ENCODE results near the gene CHST15. TPM values are rescaled to one million over a fixed set of nuclear protein-coding genes. Genes with fewer than 3 reads are reported as not detected.
"Not testable (repeated sequence)": the region's sequence is repeated elsewhere in the genome, so short reads cannot be mapped to it uniquely, and the experiment has no call there.

CHST15 gene
- total RNA-seq, 1 donor from 2014 or later = 0.49 TPM

DNA sequence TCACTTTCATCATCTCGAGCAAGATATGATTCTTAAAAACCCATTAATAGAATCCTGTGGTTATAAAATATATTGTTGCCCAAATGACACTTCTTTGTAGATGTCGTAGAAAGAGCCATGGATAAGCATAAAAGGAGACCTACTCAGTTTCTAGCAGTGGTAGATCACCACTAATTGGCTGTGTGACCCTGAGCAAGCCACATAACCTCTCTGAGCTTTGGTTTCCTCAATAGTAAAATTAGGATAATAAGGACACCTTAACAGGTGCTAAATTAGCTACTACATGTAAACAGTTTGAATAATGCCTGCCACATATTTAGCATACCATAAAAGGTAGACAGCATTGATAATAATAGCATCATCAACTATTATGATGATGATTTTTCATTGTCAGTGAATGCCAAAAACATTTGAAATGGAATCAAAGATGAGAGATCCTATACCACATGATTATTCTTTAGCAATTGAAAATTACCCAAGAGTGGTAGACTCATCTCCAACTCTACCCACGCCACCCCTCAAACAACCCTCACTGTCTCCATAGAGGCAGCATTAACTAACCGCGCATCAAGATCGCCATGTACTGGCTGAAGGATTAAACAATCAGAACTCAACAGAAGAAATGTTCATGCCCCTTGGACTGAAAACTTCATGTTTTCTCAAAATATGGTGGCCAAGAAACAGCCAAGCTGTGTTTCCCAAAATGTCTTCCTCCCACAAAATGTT is 45.8 kb downstream of the CHST15 start:
- intact Hi-C loops (cut with micrococcal nuclease) = no loop called here

DNA sequence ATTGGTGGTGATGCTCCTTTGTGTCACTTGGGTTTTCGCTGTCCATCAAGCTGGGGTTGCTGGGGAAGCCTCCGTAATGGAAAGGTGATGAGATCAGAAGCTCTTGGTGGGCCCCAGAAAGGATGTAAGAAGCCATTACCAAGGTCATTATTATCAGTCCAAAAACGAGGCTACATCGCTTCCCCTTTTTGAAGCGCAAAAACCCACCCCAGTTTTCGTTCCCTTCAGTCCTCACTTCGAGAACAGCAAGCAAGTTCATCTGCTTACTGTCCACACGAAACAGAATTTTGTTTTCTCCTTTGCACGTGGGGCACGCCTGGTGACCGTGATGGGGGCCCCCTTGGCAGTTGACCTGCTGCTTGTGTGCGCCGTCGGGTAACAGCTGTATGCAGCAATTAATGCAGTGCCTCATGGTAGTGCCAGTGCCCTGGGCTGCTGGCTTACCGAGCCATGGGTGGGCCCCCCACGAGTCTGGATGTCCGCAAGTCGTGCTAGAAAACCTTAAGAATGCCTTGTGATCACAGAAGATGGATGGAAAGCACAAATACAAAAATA is 47.5 kb downstream of the CHST15 start:
- intact Hi-C loops (cut with micrococcal nuclease) = no loop called here

DNA sequence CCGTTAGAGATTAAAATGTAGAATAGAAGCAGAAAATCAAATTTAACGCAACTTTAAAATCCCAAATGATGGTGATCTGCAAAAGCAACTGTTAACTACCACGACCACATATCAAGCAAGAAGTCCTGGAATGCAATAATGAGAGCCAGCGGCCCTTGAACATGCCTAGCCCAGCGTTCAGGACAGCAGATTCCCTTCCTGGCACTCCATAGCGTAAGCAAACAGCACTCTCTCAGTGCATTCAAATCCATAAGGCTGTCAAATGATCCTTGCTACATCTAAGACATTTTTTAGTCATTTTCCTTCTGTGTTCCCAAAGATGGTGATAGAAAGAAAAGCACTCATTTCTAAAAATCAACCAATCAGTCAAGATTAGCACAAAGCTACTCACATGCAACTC is 48.1 kb downstream of the CHST15 start:
- intact Hi-C loops (cut with micrococcal nuclease) = no loop called here

DNA sequence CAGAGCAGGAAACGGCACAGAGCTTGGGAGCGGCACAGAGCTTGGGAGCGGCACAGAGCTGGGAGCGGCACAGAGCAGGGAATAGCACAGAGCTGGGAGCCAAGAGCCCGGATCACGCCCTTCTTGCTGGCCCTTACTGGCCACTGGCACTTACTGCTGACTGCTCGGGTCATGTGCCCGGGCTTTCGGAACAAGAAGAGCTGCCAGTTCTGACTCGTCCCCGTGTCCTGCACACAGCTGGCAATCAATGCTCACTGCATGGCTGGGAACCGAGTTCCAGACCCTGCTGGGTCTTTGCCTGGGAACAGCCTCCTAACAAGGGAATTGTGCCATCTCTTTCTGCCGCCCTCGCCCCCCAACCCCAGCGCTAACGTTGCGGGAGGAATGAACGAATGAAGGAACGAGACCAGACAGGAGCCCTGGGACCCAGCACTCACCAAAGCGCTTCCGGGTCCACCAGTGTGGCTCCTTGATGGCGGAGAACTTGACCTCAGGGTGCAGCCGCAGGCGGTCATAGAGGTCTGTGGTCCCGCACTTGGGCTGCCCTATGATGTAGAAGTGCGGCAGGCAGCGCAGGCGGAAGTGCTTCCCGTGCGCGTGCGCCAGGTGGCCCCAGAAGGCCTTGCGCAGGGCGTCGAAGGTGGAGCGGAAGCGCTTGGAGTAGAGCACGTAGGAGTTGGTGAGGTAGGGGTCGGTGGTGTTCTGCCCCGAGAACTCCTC is 49.1 kb downstream of the CHST15 start:
- intact Hi-C loops (cut with micrococcal nuclease) = no loop called here

DNA sequence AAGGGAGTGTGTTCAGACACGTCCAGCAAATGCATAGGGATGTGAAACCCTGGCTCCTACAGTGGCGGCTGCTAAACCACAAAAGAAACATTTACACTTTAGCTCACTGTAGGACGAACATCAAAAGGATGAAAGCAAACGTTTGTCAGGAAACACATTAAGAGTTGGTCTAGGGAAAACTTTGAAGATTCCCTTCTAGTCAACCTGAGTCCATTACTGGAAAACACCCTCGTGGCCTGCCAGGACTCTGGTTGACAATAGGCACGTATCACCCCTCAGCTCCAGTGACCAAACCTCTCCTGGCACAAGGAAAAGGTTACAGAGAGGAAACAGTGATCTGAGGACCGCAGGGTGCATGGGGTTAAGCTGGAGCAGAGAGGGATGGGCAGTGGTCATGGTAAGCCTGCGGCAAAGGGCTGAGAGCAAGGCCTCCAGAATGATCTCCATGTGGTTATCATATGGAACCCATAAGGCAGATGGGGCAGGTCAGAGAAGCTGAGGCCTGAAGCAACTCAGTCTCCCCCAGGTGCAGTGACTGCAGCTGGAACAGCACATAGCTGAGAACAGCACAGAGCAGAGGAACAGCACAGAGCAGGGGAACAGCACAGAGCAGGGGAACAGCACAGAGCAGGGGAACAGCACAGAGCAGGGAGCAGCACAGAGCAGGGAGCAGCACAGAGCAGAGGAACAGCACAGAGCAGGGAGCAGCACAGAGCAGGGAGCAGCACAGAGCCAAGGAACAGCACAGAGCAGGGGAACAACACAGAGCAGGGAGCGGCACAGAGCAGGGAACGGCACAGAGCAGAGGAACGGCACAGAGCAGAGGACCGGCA is 49.9 kb downstream of the CHST15 start:
- intact Hi-C loops (cut with micrococcal nuclease) = no loop called here

DNA sequence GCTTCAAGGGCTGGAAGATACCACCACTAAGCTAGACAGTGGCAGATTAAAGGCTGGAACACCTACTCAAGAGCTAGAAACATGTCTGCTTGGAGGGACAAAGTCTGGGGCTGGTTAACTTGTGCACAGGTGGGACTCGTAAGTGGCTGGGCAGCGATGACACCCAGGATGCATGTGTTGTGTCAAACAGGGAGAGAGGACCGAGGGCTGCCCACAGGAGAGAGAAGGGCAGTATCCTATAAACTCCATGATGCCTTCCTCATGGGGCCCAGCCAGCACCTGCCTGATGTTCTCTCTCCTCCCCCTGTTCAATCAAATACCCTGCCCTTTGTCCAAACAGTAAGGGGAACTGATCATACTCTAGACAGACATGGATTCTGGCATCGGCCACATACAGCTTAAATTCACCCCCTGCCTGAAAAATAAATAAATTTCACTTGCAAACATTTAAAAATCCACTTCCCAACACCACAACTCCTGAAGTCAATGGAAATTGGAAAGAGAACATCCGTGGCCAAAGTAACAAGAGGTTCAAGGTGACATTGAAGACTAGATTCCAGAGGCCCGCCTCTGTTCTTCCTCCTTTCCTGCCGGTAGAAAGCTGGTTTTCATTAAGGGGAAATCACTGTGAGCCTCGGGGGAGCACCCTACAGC is 50.6 kb downstream of the CHST15 start:
- intact Hi-C loops (cut with micrococcal nuclease) = no loop called here

DNA sequence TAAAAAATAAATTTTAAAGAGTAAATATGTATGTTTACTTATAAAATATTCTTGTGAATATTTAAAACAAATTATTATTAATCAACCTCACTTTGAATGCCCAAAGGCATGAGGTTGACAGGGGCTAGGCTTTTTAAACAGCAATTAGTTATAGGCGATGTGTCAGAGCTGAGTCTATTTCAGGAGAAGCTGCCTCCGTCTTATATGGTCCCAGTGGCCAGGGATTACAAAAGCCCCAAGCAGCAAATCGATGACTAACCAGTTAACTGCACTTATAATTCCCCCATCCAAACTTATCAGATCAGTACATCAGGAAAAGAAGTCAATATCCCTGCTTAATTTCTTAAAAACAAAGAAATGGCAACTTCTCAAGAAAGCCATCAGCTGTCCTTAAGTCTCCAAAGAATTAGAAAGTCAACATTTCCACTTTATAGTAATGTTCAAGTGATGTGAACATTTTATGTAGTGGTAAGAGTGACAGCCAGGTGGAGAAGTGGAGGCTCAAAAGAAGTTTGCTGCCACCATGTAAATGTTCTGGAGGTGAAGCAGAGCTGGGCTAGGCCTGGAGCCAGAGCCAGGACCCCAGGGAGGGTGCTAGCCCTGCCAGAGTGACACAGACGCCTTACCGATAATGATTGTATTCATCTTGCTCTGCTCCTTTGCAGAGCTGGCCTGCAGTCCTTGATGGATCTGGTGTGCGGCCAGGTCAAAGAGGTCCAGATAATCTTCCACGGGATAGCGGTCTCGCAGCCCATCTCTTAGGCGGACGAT is 51.5 kb downstream of the CHST15 start:
- intact Hi-C loops (cut with micrococcal nuclease) = no loop called here

DNA sequence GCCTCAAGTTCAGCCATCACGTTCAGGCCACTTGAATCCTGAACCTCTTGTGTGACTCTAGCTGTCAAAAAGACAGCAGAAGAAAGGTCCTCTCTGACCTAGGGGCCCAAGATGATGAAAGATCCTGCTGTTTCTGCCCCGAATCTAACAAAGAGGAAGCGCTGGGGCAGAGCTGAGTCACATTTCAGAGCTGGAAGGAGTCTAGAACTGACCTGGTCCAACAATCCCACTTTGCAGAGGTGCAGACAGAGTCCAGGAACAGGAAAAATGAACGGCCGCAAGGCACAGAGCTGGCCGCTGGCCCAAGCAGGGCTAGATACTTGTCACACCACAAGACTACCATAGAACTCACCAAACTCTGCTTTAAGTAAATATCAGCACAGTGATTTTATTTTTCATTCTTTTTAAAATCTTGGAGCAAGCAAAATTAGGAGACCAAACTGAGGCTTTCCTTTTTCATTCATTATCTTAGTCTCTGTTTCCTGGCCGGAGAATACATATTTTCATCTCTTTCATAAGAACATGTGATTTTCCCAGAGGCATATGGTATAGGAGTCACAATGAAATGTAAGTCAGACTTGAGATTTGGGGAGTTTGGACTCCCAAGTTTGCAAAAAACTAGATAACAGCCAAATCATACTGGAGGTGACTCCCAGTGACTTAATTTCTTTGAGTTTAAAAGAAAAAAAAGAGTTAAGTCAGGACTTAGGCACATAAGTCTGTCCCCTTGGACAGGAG is 52.8 kb downstream of the CHST15 start:
- intact Hi-C loops (cut with micrococcal nuclease) = no loop called here

DNA sequence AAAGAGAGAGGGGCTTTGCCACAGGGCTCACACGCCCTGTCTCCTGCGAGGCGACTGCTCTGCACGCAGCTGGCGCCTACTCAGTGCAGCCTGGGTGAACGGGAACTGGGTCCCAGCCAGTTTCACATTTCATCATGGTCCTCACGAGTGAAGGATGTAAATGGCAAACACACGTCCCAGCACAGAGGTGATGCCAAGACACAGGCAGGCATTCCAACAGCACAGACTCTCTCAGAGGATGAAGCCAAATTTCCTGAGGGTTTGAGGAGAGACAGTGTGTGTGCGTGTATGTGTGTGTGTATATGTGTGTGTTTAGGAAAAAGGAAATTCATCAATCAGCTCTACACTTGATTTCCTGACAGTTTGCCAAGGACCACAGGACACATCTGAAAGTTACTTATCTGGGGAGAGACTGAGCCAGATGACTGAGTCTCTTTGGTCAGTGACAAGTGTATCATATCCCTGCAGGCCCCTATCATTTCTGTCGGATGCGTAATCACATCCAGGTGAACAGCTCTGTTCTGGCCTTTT is 53.9 kb downstream of the CHST15 start:
- intact Hi-C loops (cut with micrococcal nuclease) = no loop called here

DNA sequence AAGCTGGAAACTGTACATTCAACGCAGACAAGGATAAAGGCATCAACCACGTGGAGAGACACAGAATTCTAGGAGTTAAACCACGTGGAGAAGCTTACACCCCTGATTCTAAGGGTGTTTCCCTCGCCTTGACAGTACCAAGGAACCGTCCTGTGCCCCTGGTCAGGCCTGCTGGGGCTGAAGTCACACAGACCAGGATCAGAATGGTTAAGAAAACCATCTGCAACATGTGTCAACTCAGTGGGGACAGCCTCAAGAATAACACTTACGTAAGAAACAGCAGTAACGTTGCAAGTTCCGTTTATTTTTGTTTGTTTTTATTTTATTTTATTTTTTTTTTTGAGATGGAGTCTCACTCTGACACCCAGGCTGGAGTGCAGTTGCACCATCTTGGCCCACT is 55.6 kb downstream of the CHST15 start:
- intact Hi-C loops (cut with micrococcal nuclease) = loop anchor here (2.0 kb wide), 1 partner anchor 55 kb away; the partner anchor contains the start of gene CHST15

DNA sequence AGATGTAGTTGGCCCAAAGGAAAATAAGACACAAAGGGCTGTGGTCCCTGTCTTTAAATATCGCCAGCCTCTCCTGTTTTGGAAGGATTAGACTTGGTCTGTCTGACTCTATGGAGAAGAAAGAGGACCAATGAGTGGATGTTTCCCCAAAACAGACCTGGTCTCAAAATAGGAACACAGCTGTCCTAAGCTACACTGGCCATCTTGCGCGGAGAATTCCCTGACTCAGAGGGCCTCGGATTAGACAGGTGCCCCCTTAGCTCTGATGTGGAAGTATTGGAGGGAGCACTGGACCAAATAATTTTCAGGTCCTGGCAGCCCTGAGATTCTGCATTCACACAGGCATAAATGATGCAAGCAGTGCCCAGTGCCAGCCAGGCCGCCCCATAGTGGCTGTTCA is 56.1 kb downstream of the CHST15 start:
- intact Hi-C loops (cut with micrococcal nuclease) = loop anchor here (2.0 kb wide), 1 partner anchor 56 kb away; the partner anchor contains the start of gene CHST15

DNA sequence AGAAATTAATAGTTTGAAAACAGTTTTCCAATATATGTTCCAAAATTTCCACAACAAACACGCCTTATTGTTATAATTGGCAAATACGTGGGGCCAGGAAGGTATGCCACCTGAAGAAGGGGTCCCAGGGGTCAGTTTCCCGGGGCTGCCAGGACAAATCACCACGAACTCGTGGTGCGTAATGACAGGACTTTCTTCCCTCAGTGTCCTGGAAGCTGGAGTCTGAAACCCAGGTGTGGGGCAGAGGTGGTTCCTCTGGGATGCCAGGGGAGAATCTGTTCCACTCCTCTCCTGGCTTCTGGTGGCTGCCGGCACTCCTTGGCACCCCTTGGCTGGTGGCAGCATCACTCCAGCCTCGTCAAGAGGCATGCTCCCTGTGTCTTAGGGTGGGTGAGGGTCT is 56.7 kb downstream of the CHST15 start:
- intact Hi-C loops (cut with micrococcal nuclease) = loop anchor here (1.0 to 2.0 kb wide), 2 partner anchors 39 to 56 kb away; partner anchors contain the start of gene CHST15

DNA sequence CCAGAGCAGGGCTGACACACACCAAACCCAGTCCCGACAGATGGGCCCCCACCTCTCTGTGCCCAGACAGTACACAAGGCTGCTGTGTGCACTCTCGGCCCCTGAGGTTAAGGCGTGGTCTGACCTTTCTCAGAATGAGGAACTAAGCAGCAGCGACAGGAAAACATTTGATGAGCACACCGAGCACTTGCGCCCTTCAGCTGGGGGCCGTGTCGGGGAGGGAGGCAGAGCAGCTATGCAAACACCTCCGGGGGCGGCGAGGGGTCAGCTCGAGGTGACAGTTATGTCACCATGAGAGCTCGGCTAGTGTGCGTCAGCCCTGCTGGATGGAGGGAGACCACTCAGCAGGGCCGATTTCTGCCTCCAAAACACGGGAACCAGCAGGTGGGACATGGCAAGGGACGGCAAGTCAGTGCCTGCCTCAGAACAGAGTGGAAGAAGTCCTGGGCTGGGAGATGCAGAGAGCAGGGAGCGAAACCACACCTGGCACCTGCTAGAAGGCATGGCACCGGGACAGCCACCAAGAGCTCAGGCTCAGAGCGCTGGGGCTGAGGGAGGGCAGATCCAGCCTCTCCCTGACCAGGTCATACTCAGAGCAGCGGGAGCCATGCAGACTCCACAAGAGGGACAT is 57.4 kb downstream of the CHST15 start:
- intact Hi-C loops (cut with micrococcal nuclease) = loop anchor here (1.0 to 2.0 kb wide), 2 partner anchors 39 to 57 kb away; partner anchors contain the start of gene CHST15

DNA sequence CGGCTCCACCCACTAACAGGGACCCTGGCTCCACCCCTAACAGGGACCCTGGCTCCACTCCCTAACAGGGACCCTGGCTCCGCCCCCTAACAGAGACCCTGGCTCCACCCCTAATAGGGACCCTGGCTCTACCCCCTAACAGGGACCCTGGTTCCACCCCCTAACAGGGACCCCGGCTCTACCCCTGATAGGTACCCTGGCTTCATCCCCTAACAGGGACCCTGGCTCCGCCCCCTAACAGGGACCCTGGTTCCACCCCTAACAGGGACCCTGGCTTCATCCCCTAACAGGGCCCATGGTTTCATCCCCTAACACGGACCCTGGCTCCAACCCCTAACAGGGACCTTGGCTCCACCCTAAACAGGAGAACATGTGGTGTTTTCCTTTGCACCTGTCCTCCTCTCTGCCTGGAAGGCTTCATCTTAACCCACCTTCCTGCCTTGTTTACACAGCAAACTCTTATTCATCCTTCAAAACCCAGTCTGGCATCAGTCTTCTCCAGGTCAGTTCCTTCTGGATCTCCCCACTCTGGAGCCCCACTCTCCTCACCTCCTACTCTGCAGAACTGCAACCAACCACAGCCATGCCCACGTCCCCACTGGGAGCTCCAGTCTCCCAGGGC is 58.0 kb downstream of the CHST15 start:
- intact Hi-C loops (cut with micrococcal nuclease) = no loop called here

DNA sequence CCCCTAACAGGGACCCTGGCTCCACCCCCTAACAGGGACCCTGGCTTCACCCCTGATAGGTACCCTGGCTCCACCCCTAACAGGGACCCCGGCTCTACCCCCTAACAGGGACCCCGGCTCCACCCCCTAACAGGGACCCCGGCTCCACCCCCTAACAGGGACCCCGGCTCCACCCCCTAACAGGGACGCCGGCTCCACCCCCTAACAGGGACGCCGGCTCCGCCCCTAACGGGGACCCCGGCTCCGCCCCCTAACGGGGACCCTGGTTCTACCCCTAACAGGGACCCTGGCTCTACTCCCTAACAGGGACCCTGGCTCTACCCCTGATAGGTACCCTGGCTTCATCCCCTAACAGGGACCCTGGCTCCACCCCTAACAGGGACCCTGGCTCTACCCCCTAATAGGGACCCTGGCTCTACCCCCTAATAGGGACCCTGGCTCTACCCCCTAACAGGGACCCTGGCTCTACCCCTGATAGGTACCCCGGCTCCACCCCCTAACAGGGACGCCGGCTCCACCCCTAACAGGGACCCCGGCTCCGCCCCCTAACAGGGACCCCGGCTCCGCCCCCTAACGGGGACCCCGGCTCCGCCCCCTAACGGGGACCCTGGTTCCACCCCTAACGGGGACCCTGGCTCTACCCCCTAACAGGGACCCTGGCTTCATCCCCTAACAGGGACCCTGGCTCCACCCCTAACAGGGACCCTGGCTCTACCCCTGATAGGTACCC is 58.7 kb downstream of the CHST15 start:
- intact Hi-C loops (cut with micrococcal nuclease) = not testable (repeated sequence)

DNA sequence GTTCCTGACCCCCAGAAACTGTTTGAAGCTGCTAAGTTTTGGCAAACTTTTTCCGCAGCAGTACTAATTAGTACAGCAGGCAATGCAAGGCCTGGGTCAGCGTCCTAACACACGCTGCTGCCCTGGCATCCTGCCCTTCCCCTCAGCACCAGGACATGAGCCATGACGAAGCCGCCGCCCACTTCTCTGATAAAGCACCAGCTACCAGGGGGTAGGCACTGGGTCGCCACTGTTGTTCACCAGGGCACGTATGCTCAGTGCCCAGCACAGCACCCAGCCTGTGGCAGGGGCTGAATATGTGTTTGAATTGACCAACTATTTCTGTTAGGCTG is 59.5 kb downstream of the CHST15 start:
- intact Hi-C loops (cut with micrococcal nuclease) = no loop called here

DNA sequence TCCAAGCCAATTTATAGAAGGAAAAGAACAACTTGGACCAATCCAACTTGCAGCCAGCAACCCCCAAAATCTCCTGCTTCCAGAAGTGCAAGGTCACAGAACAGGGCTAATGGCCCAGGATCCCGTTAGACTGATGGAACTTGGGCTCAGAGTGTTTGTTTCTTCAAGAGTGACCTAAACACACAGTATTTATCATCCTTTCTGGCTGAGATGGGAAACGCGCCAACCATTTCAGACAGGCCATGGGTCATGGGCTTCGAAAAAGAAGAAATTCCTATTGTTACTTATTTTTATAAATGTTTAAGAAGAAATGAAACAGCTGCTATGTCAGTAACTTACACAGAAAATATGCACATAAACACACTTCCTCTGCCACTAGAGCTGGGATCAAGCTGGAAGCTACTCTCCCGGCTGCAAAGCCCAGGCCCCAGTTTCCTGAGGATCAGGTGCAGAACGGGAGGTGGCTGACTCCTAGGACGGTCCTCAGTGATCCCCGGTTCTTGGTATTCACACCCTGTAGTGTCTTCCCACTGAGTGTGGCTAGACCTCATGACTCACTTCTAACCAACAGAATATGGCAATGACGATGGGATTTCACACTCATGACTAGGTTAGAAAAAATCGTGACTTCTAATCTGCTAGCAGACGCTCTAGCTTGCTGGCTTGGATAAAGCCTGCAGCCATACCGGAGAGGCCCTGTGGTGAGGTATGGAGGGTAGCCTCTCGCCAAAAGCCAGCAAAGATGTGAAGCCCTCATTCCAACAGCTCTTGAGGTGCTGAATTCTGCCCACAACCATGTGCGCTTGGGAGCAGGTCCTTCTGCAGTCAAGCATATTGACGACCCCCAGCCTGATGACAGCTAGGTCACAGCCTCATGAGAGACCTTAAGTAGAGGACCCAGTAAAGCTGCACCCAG is 60.2 kb downstream of the CHST15 start:
- intact Hi-C loops (cut with micrococcal nuclease) = no loop called here
